Activated CD4-positive, alpha-beta T cell treated with anti-CD3 and anti-CD28 coated beads for 4 hours (primary cell): ENCODE data around the gene NBAS.
"Not testable (repeated sequence)": the region's sequence is repeated elsewhere in the genome, so short reads cannot be mapped to it uniquely, and the experiment has no call there.

Experiments
- DNase-seq, 2 donors: peaks; one replicate each; pipeline ENCODE4 v3.0.0-alpha.2; 2020

Gene NBAS

DNA sequence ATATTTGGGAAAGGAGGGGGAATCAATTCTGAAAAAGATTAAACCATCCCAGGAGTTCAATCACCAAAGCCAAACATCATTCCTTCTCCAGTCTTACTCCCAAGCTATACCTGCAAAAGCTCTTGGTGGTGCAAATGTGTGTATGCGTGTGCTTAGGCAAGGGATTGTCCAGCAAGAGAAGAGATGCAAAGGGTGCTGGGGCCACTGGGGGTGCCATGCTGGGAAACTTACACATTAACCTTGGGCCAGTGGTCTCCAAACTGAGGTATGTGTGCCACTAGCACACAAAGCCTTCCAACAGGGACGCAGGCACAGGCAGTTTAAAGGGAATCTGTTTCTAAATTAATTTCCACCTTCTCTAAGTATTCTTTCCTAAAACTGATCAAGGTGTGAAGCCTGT is 307.9 kb downstream of the NBAS start:
- DNase-seq = no peak

GRCh38 chr2:15251753-15252152 is 309.4 kb downstream of the NBAS start:
- DNase-seq = no peak

GRCh38 chr2:15250946-15251345 is 310.2 kb downstream of the NBAS start:
- DNase-seq = not testable (repeated sequence)

- no peak for DNase-seq
Observed at GRCh38 chr2:15246870-15247269, 314.3 kb downstream of the NBAS start.

- no peak for DNase-seq
Observed at GRCh38 chr2:15243762-15244161, 317.4 kb downstream of the NBAS start.

GRCh38 chr2:15242936-15243461 is 318.1 kb downstream of the NBAS start:
- DNase-seq = no peak

GRCh38 chr2:15241929-15242328 is 319.2 kb downstream of the NBAS start:
- no peak for DNase-seq

DNA sequence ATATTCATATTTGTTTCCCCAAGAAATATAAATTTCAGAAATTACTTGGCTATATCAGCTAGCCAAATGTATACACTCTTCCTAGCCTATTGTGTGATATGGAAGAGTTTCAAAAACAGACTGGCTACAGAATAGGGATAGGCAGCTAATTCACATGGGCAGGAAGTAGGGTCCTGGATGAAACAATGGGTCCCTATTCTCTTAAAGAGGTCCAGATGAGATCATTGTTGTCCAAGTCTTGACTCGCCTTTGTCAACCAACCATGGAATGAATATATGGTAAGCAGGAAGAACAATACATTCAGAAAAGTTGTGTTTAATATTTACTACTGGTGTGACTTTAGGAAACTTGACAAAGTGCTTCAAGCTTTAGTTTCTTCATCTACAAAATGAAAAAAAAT is 319.9 kb downstream of the NBAS start:
- no peak for DNase-seq

GRCh38 chr2:15238028-15238427 is 323.1 kb downstream of the NBAS start:
- no peak for DNase-seq

- DNase-seq = no peak
Observed at GRCh38 chr2:15230599-15231192, 330.4 kb downstream of the NBAS start.

DNA sequence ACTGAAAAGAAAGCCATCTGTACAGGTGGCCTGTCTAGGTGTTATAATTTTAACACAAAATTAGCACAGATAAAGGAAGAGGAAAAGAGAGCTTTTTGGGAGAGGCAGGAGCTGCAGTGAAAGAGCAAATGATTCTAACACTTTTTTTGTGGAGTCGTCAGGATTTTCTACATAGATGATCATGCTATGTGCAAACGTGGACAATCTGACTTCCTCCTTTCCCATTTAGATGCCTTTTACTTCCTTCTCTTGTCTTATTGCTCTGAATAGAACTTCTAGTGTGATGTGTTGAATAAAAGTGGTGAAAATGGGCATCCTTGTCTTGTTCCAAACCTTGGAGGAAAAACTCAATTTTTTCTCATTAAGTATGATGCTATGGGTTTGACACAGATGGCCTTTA is 334.5 kb downstream of the NBAS start:
- DNase-seq = no peak

GRCh38 chr2:15225131-15225530 is 336.0 kb downstream of the NBAS start:
- no peak for DNase-seq

DNA sequence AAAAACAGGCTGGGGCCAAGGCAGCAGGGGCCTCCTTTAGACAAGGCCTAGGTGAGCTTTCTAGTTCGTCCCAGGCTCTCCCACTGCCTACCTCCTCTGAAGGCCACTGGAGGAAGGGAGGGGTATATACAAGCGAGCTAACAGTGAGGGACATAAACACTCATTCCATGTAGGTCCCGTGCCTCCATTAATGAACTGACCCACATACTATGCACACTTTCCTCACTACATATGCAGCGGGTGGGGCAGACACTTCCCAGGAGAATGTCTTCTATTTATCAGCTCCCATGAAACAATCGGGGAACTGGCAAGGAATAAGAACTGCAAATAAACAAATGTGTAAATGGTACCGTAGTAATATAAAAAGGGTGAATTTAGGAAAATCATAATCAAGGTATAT is 336.5 kb downstream of the NBAS start:
- no peak for DNase-seq

- no peak for DNase-seq
Observed at GRCh38 chr2:15223887-15224286, 337.2 kb downstream of the NBAS start.

GRCh38 chr2:15222856-15223255 is 338.3 kb downstream of the NBAS start:
- DNase-seq = no peak

DNA sequence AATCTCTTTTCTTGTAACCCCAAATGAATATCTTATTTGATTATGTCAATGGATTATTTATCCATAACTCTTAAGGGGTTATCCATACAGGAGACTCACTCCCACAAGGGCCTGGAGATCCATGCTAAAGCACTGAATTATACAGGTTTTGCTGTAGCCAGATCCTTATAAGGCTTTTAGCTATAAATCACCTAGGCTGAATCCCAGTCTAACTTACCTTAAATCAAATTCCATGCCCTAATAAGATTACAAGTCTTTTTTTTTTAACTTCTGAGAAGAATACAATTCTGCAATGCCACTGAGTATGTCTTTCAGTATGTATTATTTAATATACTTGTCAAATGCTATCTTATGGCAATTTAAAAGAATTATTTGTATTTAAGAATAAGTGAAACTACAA is 340.5 kb downstream of the NBAS start:
- no peak for DNase-seq

GRCh38 chr2:15218423-15219086 is 342.6 kb downstream of the NBAS start:
- DNase-seq = no peak

- no peak for DNase-seq
Observed at GRCh38 chr2:15212249-15212648, 348.9 kb downstream of the NBAS start.

DNA sequence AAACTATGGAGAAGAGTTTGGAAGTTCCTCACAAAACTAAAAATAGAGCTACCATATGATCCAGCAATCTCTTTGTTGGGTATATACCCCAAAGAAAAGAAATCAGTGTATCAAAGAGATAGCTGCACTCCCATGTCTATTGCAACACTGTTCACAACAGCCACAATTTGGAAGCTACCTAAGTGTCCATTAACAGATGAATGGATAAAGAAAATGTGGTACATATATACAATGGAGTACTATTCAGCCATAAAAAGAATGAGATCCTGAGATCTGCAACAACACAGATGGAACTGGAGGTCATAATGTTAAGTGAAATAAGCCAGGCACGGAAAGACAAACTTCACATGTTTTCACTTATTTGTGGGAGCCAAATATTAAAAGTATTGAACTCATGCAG is 350.6 kb downstream of the NBAS start:
- DNase-seq = not testable (repeated sequence)

DNA sequence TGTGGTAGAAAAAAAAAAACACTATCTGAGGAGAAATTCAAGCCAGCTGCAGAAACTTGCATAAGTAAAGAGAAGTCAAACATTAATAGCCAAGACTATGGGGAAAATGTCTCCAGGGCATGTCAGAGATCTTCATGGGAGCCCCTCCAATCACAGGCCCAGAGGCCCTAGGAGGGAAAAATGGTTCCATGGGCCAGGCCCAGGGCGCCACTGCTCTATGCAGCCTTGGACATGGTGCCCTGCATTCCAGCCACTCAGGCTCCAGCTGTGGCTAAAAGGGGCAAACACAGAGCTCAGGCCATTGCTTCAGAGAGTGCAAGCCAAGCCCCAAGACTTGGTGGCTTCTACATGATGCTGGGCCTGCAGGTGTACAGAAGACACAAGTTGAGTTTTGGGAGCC is 354.7 kb downstream of the NBAS start:
- DNase-seq = no peak

DNA sequence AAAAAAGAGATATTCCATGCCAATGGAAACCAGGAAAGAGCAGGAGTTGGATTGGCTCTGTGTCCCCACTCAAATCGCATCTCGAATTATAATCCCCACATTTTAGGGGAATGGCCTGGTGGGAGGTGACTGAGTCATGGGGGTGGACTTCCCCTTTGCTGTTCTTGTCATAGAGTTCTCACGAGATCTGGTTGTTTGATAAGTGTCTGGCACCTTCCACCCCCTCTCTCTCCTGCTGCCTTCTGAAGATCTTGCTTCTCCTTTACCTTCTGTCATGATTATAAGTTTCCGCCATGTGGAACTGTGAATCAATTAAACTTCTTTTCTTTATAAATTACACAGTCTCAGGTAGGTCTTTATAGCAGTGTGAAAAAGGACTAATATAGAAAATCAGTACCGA is 355.6 kb downstream of the NBAS start:
- no peak for DNase-seq

GRCh38 chr2:15201009-15201408 is 360.1 kb downstream of the NBAS start:
- DNase-seq = no peak

DNA sequence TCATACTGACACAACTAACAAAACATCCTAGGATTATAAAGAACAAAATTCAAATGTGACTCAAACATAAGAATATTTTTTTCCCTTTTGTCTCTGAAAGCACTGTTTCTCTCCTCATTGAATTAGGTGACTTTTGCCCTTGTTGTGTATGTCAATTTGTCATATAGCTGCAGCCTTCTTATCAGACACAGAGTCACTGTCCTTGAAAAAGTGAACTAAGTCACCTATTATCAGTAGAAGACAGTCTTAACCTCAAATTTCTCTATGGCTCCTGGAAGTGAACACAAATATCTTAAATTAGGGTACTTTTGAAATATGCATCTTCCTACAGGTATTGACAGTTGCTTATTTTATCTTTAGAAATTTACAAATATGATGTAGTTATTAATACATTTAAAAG is 360.6 kb downstream of the NBAS start:
- no peak for DNase-seq

DNA sequence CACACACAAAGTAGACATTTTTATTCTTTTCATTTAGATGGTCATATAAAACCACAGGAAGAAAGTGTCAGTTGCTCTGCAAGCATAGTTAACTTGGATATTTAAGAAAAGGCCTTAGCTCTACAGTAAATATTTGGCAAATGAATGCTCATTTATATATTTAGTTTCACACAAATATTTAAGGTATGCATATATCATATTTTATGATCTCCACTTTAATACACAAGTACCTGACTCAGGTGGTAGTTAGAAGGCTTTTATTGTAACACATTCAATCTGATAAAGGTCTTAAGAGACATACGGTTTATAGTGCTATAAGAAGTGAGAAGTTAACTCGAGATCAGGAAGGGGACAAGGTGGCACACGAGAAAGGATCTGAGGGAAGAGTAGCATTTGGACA is 363.1 kb downstream of the NBAS start:
- no peak for DNase-seq

GRCh38 chr2:15195813-15196212 is 365.3 kb downstream of the NBAS start:
- DNase-seq = no peak
